Measurements from ENCODE around the gene LRSAM1. TPM values are rescaled to one million over a fixed set of nuclear protein-coding genes. Genes with fewer than 3 reads are reported as not detected.

LRSAM1 gene
- total RNA-seq, 1 donor = 12.3 TPM

GRCh38 chr9:127503947-127504886 is 52.9 kb downstream of the LRSAM1 start:
- no peak overlapping the region for H2AFZ ChIP-seq (ENCODE audit: low read length)
- H3K27ac ChIP-seq (ENCODE audit: low read depth, low read length) = peak overlapping the region; percentile 28
- peaks cover 61% of the 10 kb centered on the region for H3K79me2 ChIP-seq (ENCODE audit: insufficient read depth, low read length)
- H3K27me3 ChIP-seq (ENCODE audit: insufficient read depth, low read length) = no peaks in the 10 kb centered on the region
- H3K36me3 ChIP-seq (ENCODE audit: insufficient read depth, low read length) = peaks cover 84% of the 10 kb centered on the region
- no peak overlapping the region for H3K4me2 ChIP-seq (ENCODE audit: insufficient read depth, low read length)
- H3K9me3 ChIP-seq (ENCODE audit: low read depth, low read length) = no peaks in the 10 kb centered on the region
- peak; percentile 92 for DNase-seq (ENCODE audit: insufficient read length, low spot score, missing footprints)
- H3K4me1 ChIP-seq (ENCODE audit: insufficient read depth, low read length) = no peaks in the 10 kb centered on the region
- TF ChIP-seq CTCF (IDR thresholded peaks at IDR 0.05; ENCODE audit: extremely low read depth, low read depth, low read length) = peak; percentile 80
- peaks cover 19% of the 10 kb centered on the region for H4K20me1 ChIP-seq (ENCODE audit: insufficient read depth, low read length)
- no peak overlapping the region for H3K4me3 ChIP-seq (ENCODE audit: insufficient read depth, low read length)

GRCh38 chr9:127504887-127505251 is 53.6 kb downstream of the LRSAM1 start:
- no peak for TF ChIP-seq CTCF (IDR thresholded peaks at IDR 0.05; ENCODE audit: extremely low read depth, low read depth, low read length)
- no peak overlapping the region for H2AFZ ChIP-seq (ENCODE audit: low read length)
- no peaks in the 10 kb centered on the region for H3K4me1 ChIP-seq (ENCODE audit: insufficient read depth, low read length)
- H3K4me2 ChIP-seq (ENCODE audit: insufficient read depth, low read length) = no peak overlapping the region
- no peak for DNase-seq (ENCODE audit: insufficient read length, low spot score, missing footprints)
- no peaks in the 10 kb centered on the region for H3K9me3 ChIP-seq (ENCODE audit: low read depth, low read length)
- H3K79me2 ChIP-seq (ENCODE audit: insufficient read depth, low read length) = peaks cover 67% of the 10 kb centered on the region
- peaks cover 89% of the 10 kb centered on the region for H3K36me3 ChIP-seq (ENCODE audit: insufficient read depth, low read length)
- H3K27me3 ChIP-seq (ENCODE audit: insufficient read depth, low read length) = no peaks in the 10 kb centered on the region
- H3K4me3 ChIP-seq (ENCODE audit: insufficient read depth, low read length) = no peak overlapping the region
- H3K27ac ChIP-seq (ENCODE audit: low read depth, low read length) = peak overlapping the region; percentile 28
- peaks cover 19% of the 10 kb centered on the region for H4K20me1 ChIP-seq (ENCODE audit: insufficient read depth, low read length)

GRCh38 chr9:127505396-127506116 is 54.2 kb downstream of the LRSAM1 start:
- TF ChIP-seq CTCF (IDR thresholded peaks at IDR 0.05; ENCODE audit: extremely low read depth, low read depth, low read length) = peak; percentile 54
- no peaks in the 10 kb centered on the region for H3K4me1 ChIP-seq (ENCODE audit: insufficient read depth, low read length)

More at GRCh38 chr9:127505396-127506116, 54.2 kb downstream of the LRSAM1 start:
- no peak overlapping the region for H3K4me2 ChIP-seq (ENCODE audit: insufficient read depth, low read length)
- peak overlapping the region; percentile 28 for H3K27ac ChIP-seq (ENCODE audit: low read depth, low read length)
- H3K9me3 ChIP-seq (ENCODE audit: low read depth, low read length) = no peaks in the 10 kb centered on the region
- H4K20me1 ChIP-seq (ENCODE audit: insufficient read depth, low read length) = peaks cover 19% of the 10 kb centered on the region
- no peak overlapping the region for H2AFZ ChIP-seq (ENCODE audit: low read length)
- no peak overlapping the region for H3K4me3 ChIP-seq (ENCODE audit: insufficient read depth, low read length)
- peak; percentile 94 for DNase-seq (ENCODE audit: insufficient read length, low spot score, missing footprints)
- peaks cover 71% of the 10 kb centered on the region for H3K79me2 ChIP-seq (ENCODE audit: insufficient read depth, low read length)
- H3K27me3 ChIP-seq (ENCODE audit: insufficient read depth, low read length) = no peaks in the 10 kb centered on the region
- peaks cover 93% of the 10 kb centered on the region for H3K36me3 ChIP-seq (ENCODE audit: insufficient read depth, low read length)

All from osteoblast (primary cell).